NCI-H774 (cell line): ENCODE measurements around the gene ELP2.
"Not testable (repeated sequence)": the region's sequence is repeated elsewhere in the genome, so short reads cannot be mapped to it uniquely, and the experiment has no call there.

ENCODE experiments used
- DNase-seq: peaks from one replicate; lab custom pipeline; 2025; lab: John Stamatoyannopoulos, UW

The ELP2 gene

GRCh38 chr18:36187826-36188721 is 58.4 kb downstream of the ELP2 start:
- DNase-seq: no peak

GRCh38 chr18:36188916-36189315 is 59.2 kb downstream of the ELP2 start:
- DNase-seq: no peak

GRCh38 chr18:36189486-36189885 is 59.8 kb downstream of the ELP2 start:
- no peak for DNase-seq

- DNase-seq: no peak
These were observed 61.6 kb downstream of the ELP2 start for GRCh38 chr18:36191286-36191685.

GRCh38 chr18:36191711-36192110 is 62.0 kb downstream of the ELP2 start:
- no peak for DNase-seq

GRCh38 chr18:36194600-36195315 is 65.1 kb downstream of the ELP2 start:
- no peak for DNase-seq

GRCh38 chr18:36195427-36196122 is 65.9 kb downstream of the ELP2 start:
- no peak for DNase-seq

- DNase-seq: no peak
These were observed 66.7 kb downstream of the ELP2 start for GRCh38 chr18:36196238-36196995.

GRCh38 chr18:36197511-36198166 is 67.9 kb downstream of the ELP2 start:
- DNase-seq: no peak

GRCh38 chr18:36199691-36200295 is 70.1 kb downstream of the ELP2 start:
- no peak for DNase-seq

GRCh38 chr18:36200354-36200771 is 70.7 kb downstream of the ELP2 start:
- no peak for DNase-seq

- DNase-seq: no peak
These were observed 72.1 kb downstream of the ELP2 start for GRCh38 chr18:36201765-36202164.

GRCh38 chr18:36203360-36203895 is 73.7 kb downstream of the ELP2 start:
- no peak for DNase-seq

GRCh38 chr18:36205166-36205565 is 75.5 kb downstream of the ELP2 start:
- DNase-seq: no peak

- no peak for DNase-seq
These were observed 77.6 kb downstream of the ELP2 start for GRCh38 chr18:36207303-36207702.

- not testable (repeated sequence) for DNase-seq
These were observed 78.3 kb downstream of the ELP2 start for GRCh38 chr18:36207969-36208368.

GRCh38 chr18:36211612-36212065 is 81.9 kb downstream of the ELP2 start:
- no peak for DNase-seq

- DNase-seq: no peak
These were observed 82.8 kb downstream of the ELP2 start for GRCh38 chr18:36212301-36213171.

- DNase-seq: no peak
These were observed 85.1 kb downstream of the ELP2 start for GRCh38 chr18:36214811-36215210.

GRCh38 chr18:36215577-36215976 is 85.9 kb downstream of the ELP2 start:
- DNase-seq: no peak
